ENCODE data around the gene AMHR2.
"Not testable (repeated sequence)": the region's sequence is repeated elsewhere in the genome, so short reads cannot be mapped to it uniquely, and the experiment has no call there.

AMHR2 gene

DNA sequence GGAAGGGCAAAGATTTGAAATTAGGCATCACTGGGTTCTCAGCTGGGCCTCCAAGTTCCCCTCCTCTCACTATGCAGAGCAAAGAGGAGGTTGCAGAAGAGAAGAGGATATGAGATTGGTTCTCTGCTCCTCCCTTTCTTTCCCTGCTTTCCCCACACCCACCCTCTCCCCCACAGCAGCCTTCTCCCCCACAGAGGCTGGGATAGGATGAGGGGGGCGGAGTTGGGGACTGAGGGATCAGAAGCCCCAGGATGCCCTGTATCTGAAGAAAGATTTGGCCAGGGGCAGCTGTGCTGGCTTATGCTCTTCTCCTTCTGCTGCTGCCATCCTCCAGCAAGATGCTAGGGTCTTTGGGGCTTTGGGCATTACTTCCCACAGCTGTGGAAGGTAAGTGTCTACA is at the start of gene AMHR2:
AMHR2 (plus strand) TSS at position 259 of the 400 bp plus-strand sequence; CDS start at position 339, 80 bp downstream.
- no peak for DNase-seq (ENCODE audit: extremely low read depth in 1 of 2, low read depth in 1 of 2)

DNA sequence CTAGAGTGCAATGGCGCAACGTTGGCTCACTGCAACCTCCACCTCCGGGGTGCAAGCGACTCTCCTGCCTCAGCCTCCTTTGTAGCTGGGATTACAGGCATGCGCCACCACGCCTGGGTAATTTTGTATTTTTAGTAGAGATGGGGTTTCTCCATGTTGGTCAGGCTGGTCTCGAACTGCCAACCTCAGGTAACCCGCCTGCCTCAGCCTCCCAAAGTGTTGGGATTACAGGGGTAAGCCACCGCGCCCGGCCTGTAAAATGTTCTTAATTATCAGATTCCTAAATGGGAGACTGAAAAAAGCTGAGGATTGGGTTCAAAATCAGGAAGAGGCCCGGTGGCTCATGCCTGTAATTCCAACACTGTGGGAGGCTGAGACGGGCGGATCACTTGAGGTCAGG is 49.4 kb upstream of the AMHR2 start:
- not testable (repeated sequence) for DNase-seq (ENCODE audit: extremely low read depth in 1 of 2, low read depth in 1 of 2)

DNA sequence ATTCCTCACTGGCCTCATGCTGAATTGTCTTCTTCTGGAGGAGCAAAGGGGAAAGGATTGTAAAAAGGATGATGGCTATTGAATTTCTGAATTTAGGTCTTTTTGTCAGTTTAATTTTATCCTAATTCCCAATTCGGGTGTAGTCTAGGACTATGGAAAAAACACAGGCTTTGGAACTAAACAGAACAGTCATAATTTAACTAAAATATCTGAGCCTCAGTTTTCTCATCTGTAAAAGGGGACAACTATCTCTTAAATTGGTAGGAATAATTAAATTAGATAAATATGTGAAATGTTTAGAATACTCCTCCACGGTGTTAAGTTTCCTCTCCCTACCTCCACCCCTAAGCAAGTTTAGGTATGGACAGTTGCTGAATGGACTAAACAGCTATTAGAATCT is 46.9 kb upstream of the AMHR2 start:
- DNase-seq (ENCODE audit: extremely low read depth in 1 of 2, low read depth in 1 of 2): no peak

DNA sequence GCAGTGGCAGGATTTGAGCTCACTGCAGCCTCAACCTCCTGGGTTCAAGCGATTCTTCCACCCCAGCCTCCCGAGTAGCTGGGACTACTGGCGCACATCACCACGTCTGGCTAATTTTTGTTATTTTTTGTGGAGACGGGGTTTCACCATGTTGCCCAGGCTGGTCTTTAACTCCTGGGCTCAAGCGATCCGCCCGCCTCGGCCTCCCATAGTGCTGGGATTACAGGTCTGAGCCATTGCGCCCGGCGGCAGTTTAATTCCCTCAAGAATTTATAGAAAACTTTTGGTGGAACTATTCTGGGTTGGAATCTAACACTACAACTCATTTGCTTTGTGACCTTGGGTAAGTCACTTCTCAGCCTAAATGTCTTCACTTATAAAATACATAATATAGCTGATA is 45.4 kb upstream of the AMHR2 start:
- DNase-seq (ENCODE audit: extremely low read depth in 1 of 2, low read depth in 1 of 2): no peak

DNA sequence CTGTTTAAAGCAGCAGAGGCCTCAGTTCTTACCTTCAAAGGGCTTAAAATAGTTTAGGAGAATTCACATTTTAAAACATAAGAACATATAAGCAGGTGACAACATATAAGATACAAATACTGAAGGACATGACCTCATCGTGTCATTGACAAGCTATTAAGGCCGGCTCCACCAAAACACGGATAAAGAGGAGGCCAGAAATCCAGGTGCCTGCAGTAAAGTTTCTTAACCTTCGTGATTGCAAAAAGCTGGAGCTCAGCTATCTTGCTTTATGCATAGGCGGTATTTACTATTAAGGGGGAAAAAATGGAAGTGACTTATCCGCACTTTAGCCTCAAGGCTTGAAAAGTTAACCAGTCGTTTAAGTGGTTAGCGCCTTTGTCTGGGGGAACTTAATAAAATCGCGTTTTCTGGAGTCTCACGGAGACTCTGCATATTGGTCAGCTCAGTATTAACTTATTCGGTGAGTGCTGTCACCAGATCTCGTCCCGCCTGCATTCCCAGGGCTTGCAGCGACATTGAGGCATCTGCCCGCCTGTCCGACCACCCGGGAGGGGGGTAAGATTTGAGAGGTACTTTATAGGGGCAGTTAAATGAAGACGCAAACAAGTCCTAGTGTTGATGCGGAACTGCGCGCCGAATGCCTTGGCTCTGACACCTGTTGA is 44.8 kb upstream of the AMHR2 start:
- no peak for DNase-seq (ENCODE audit: extremely low read depth in 1 of 2, low read depth in 1 of 2)

DNA sequence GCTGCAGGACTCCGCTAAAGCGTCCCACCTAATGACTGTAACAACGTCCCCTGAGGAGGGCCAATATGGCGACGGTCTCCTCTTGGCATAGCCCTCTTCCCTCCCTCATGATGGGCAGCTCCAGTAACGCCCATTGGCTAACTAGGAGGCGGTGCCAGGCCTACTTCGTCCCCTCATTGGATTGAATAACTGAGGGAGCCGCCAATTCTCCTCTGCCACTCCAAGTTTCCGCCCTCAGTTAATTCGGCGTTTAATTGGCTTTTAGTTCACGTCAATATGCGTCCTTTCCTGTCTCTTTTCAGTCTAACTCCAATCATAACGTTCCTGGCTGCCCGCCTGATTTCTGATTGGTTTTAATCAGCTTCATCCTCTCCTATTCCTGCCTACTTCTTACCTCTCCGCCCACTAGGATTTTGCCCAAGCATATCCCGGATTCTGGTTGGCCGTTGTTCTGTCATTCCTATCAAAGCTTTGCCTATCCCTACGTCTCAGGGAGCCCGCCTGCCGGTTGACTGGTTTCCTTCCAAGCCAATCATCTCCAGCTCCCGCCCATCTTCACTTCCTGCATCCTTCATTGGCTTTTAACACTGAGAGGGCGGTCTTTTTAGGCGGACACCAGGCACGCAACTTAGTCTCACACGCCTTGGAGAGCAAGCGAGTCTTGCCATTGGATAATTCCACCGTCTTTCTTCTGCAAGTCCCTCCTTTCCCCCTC is 44.1 kb upstream of the AMHR2 start:
- DNase-seq (ENCODE audit: extremely low read depth in 1 of 2, low read depth in 1 of 2): peak; percentile 73 to 97

DNA sequence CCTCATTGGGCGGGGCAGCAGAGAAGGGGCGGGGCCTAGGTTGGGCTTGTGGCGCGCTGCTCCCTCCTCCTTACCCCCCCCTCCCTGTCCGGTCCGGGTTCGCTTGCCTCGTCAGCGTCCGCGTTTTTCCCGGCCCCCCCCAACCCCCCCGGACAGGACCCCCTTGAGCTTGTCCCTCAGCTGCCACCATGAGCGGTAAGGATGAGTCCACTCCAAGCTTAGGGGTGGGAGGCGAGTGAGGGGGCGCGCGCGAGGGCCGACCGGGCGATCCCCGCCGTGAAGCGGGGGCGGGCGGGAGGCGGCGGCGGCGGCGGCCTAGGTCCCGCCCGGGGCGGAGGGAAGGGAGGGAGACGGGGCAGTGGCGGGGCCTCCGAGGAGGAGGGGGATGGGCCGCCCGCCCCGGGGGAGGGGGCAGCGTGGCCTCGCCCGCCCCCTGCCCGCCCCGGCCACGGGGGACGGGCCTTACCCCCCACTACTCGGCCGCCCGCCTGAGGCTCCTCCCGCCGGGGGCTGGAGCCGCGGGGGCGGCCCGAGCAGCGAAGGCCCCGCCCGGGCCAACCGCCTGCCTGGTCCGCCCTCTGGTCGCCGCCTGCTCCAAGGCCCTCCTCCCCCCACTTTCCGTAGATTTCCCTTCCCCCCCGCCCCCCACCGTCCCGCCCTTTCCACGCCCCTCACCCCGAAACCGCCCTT is 43.4 kb upstream of the AMHR2 start, which contains the start of gene SP1:
SP1 (plus strand) TSS at position 73 of the 690 bp plus-strand sequence; CDS start at position 189, 116 bp downstream.
- DNase-seq (ENCODE audit: extremely low read depth in 1 of 2, low read depth in 1 of 2): peak; percentile 61 to 97

DNA sequence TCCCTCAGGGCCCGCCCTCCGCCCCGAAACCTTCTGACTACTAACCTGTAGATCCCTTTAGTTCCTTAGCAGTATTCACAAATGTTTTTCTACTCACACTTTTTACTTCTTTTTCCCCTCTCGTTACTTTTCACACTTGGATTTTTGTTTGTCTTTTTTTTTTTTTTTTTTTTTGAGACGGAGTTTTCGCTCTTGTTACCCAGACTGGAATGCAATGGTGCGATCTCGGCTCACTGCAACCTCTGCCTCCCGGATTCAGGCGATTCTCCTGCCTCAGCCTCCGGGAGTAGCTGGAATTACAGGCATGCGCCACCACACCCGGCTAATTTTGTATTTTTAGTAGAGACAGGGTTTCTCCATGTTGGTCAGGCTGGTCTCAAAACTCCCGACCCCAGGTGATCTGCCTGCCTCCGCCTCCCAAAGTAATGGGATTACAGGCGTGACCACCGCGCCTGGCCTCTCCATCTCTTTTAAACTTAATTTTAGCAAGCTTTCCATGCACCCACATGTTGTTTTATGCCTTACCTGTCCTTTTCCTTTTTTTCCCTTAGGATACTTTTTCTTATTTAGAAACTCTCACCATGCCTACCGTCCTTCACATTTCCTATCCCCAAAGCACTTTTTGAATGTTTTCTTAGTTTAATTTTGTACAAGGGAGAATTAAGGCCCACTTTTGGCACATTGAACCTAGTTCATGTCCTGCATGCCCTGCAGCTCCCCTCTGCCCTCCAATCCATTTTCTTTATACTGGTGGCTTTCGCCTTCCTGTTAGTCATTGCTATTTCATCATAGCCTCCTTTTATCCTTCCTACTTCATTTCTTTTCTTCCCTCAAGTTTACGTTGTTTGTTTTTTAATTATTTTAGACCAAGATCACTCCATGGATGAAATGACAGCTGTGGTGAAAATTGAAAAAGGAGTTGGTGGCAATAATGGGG is 42.6 kb upstream of the AMHR2 start:
- no peak for DNase-seq (ENCODE audit: extremely low read depth in 1 of 2, low read depth in 1 of 2)

DNA sequence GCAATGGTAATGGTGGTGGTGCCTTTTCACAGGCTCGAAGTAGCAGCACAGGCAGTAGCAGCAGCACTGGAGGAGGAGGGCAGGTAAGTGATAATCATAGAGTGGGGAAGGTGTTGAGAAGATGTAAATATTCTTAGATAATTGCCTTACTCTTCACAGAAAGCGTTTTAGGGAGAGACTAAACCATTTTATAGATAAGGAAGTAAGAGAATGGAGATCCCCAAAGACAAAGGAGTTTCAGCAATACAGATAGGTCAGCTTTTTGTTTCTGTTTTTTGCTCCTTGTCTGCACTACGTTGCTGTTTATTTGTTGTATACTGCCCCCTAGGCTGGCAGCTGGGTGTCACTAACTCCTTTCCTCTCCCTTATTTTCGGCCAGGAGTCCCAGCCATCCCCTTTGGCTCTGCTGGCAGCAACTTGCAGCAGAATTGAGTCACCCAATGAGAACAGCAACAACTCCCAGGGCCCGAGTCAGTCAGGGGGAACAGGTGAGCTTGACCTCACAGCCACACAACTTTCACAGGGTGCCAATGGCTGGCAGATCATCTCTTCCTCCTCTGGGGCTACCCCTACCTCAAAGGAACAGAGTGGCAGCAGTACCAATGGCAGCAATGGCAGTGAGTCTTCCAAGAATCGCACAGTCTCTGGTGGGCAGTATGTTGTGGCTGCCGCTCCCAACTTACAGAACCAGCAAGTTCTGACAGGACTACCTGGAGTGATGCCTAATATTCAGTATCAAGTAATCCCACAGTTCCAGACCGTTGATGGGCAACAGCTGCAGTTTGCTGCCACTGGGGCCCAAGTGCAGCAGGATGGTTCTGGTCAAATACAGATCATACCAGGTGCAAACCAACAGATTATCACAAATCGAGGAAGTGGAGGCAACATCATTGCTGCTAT is 41.7 kb upstream of the AMHR2 start:
- DNase-seq (ENCODE audit: extremely low read depth in 1 of 2, low read depth in 1 of 2): peak in 1 of 2 donors; percentile 8

DNA sequence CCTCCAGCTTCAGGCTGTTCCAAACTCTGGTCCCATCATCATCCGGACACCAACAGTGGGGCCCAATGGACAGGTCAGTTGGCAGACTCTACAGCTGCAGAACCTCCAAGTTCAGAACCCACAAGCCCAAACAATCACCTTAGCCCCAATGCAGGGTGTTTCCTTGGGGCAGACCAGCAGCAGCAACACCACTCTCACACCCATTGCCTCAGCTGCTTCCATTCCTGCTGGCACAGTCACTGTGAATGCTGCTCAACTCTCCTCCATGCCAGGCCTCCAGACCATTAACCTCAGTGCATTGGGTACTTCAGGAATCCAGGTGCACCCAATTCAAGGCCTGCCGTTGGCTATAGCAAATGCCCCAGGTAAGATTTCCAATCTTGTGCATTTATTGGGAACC is 40.4 kb upstream of the AMHR2 start:
- no peak for DNase-seq (ENCODE audit: extremely low read depth in 1 of 2, low read depth in 1 of 2)

DNA sequence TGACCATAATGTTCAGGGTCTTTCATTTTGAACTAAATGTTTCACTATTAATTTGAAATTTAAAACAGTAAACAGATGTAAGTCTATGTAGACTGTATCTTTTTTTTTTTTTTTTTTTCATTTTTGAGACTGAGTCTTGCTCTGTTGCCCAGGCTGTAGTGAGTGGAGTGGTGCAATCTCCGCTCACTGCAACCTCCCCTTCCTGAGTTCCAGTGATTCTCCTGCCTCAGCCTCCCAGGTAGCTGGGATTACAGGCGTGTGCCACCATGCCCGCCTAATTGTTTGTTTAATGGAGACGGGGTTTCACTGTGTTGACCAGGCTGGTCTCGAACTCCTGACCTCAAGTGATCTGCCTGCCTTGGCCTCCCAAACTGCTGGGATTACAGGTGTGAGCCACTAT is 37.3 kb upstream of the AMHR2 start:
- not testable (repeated sequence) for DNase-seq (ENCODE audit: extremely low read depth in 1 of 2, low read depth in 1 of 2)

DNA sequence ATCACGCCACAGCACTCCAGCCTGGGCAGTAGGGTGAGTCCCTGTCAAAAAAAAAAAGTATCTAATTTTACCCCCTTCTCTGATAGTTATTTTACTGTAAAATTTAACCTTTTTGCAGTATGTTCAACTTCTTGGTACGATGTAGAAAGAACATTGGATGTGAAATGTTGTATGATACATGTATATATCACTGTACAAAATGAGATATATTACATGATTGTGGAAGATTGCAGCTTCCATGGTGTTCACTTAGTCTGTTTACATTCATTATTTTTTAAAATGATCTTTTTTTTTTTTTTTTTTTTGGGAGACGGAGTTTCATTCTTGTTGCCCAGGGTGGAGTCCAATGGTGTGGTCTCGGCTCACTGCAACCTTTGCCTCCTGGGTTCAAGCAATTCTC is 34.7 kb upstream of the AMHR2 start:
- no peak for DNase-seq (ENCODE audit: extremely low read depth in 1 of 2, low read depth in 1 of 2)

DNA sequence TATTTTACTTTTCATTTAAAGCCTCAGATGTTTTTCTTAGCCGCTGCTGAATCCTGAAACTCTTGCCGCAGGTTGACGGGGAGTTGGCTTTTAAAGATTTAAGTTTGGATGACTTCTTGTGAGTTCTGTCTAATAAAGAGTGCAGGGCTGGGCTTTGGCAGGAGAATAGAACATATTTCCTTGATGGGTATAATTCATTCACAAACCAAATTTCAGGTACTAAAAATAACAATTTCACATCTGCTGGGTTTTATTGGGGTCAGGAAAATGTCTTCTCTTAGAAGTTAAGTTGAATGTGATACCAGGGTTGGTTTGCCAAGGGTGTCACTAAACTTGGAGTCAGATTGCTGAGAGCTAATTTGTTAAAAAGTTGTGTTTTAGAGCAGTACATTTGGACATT is 34.0 kb upstream of the AMHR2 start:
- no peak for DNase-seq (ENCODE audit: extremely low read depth in 1 of 2, low read depth in 1 of 2)

DNA sequence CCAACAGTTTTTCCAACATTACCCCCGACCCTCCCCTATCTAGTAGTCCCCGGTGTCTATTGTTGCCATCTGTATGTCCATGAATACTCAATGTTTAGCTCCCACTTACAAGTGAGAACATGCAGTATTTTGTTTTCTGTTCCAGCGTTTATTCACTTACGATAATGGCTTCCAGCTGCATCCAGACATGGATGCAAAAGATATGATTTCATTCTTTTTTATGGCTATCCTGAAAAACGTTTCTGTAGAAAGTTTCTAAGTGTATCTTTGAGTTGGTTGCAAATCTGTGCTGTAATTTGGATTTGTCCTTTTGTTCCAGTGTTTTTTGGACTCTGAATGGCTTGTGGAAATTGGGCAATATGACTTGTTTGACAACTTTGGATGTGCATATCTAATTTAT is 31.9 kb upstream of the AMHR2 start:
- no peak for DNase-seq (ENCODE audit: extremely low read depth in 1 of 2, low read depth in 1 of 2)

DNA sequence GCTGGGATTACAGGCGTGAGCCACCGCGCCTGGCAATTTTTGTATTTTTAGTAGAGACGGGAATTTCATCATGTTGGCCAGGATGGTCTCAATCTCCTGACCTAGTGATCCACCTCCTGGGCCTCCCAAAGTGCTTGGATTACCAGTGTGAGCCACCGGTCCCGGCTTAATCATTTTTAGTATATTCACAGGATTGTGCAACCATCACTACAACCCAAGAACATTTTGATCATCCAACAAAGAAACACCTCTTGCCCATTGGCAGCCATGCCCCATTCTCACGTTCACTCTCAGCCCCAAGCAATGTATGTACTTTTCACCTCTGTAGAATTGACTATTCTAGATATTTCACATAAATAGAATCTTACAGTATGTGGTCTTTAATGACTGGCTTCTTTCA is 23.8 kb upstream of the AMHR2 start:
- DNase-seq (ENCODE audit: extremely low read depth in 1 of 2, low read depth in 1 of 2): no peak

DNA sequence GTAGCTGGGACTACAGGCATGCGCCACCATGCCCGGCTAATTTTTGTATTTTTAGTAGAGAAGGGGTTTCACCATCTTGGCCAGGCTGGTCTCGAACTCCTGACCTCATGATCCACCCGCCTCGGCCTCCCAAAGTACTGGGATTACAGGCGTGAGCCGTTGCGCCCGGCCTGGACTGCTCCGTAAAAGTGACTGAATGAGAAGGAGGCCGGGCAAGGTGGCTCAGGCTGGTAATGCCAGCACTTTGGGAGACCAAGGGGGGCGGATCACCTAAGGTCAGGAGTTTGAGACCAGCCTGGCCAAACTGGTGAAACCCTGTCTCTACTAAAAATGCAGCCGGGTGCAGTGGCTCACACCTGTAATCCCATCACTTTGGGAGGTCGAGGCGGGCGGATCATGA is 21.3 kb upstream of the AMHR2 start:
- DNase-seq (ENCODE audit: extremely low read depth in 1 of 2, low read depth in 1 of 2): not testable (repeated sequence)

DNA sequence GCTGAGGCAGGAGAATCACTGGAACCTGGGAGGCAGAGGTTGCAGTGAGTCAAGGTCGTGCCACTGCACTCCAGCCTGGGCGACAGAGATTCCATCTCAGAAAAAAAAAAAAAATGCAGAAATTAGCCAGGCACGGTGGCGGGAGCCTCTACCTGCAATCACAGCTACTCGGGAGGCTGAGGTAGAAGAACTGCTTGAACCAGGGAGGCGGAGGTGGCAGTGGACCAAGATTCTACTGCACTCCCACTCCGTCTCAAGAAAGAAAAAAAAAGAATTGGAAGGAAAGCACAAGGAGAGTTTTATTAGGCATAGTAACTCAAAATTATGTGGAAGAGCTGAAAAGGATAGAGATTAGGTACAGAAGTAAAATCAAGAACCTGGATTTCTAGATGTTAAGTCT is 20.8 kb upstream of the AMHR2 start:
- no peak for DNase-seq (ENCODE audit: extremely low read depth in 1 of 2, low read depth in 1 of 2)

DNA sequence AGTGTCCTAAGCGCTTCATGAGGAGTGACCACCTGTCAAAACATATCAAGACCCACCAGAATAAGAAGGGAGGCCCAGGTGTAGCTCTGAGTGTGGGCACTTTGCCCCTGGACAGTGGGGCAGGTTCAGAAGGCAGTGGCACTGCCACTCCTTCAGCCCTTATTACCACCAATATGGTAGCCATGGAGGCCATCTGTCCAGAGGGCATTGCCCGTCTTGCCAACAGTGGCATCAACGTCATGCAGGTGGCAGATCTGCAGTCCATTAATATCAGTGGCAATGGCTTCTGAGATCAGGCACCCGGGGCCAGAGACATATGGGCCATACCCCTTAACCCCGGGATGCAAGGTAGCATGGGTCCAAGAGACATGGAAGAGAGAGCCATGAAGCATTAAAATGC is 12.7 kb upstream of the AMHR2 start:
- no peak for DNase-seq (ENCODE audit: extremely low read depth in 1 of 2, low read depth in 1 of 2)

DNA sequence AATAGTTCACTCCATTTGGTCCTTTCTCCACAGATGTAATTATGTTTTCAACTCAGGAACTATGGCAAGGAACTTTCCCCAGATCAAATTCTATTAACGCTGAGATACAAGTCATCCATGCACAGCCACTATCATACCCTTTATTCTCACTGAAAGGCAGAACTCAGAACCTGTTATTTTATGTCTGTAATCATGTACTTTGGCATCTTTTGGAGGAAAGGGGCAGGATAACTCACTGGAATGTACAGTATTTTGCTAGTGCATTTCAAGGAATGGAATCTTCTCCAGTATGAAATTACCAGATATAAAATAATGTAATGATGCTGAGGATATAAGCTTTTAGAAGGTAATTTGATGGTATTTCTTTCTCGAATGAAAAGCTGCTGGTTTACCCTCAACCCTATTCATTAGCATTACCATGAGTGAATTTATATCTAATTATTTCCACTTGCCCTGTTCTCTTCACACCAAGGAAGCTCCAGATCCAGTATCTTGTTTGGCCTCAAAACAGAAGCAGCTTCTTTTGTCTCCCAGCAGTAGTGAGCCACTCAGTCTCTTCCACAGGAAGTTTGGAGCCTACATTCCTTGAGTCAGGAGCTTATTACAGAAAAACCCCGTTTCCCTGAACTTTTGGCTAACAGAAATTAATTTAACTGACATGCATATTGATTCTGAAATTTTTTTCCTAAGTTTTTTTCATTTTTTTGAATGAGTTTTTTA is 10.0 kb upstream of the AMHR2 start:
- no peak for DNase-seq (ENCODE audit: extremely low read depth in 1 of 2, low read depth in 1 of 2)

All from activated CD8-positive, alpha-beta memory T cell treated with anti-CD3 and anti-CD28 coated beads for 1 hour (primary cell).